GM19328 (cell line): Measurements from ENCODE around the gene QRSL1.
"Not testable (repeated sequence)": the region's sequence is repeated elsewhere in the genome, so short reads cannot be mapped to it uniquely, and the experiment has no call there.

ENCODE experiments used
- ATAC-seq: cut with Tn5 transposase; IDR thresholded peaks from one replicate; pipeline ENCODE4 v1.9.1; 2021; ENCODE audit warnings: mild to moderate bottlenecking, moderate library complexity; ENCODE audit not compliant: unreplicated experiment

QRSL1 gene

DNA sequence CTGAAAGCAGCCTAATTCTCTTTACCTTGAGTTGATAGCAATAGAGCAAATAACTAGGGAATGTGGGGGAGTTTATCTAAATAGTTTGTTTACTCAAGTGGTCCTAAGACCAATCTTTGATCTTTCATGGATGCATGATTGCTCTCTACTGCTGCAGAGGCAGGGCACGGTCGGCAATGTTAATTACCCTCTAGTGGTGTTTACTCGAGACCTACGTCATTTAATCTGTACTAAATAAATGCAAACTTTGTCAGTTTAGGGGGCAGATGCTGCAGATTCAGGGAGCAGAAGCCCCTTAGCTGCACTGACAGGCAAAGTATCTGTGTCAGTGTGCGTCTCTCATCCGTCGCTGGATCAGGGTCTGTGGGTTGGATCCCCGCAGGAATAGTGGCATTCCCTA lies 7.0 kb upstream of the QRSL1 start:
- ATAC-seq, result no peak

DNA sequence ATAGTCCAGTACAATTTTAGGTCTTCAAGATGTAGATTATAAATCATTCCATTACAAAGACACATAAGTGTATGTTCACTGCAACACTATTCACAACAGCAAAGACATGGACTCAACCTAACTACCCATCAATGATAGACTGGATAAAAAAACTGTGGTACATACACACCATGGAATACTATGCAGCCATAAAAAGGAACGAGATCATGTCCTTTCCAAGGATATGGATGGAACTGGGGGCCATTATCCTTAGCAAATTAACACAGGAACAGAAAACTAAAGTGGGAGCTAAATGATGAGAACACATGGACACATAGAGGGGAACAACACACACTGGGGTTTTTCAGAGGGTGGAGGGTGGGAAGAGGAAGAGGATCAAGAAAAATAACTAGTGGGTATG lies 6.3 kb upstream of the QRSL1 start:
- ATAC-seq, result no peak

DNA sequence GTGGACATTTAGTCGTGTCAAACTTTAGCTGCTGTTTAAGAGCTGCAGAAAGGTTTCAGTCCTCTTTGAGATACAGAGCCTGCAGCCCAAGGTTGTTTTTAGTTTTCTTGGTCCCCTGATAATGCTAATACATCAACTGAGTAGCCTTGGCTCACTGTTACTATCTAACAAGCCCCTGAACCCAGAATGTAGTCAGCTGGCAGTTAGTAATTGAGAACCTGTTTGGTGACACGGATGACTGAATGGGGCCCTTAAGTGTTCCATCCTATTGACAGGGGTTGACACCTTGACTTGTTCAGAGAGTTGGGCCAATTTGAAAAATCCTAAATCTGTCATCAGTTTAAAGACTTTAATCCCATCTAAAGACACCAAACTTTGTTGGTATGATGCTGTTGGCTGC lies 2.9 kb upstream of the QRSL1 start:
- ATAC-seq, result no peak

DNA sequence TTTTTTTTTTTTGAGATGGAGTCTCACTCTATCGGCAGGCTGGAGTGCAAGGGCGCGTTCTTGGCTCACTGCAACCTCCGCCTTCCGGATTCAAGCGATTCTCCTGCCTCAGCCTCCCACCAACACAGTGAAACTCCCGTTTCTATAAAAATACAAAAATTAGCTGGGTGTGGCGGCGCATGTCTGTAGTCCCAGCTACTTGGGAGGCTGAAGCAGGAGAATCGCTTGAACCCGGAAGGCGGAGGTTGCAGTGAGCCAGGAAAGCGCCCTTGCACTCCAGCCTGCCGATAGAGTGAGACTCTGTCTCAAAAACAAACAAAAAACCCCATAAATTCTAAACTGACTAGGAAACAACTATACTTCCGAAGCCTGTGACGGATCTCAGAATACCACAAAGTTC lies 1.6 kb upstream of the QRSL1 start:
- not testable (repeated sequence) for ATAC-seq

DNA sequence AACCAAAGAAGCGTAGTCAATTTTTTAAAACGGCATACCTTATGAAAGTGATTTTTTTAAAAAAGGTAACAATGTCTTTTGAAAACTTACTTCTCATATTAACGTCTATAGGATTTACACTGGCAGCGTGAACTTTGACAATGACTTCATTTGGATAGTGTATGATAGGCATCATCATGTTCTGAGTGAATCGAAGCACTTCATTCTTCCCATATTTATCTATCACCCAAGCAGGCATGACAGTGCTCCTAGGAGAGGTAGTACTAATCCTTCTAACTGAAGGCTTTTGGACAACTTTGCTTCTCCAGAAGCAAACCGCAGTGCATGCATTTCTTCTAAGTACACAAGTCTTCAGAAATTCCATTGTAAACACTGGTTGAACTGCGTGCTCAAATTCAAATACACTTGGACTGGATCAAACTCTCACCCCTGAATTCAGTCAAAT lies 698 bp upstream of the QRSL1 start:
- ATAC-seq, result peak; percentile 1

DNA sequence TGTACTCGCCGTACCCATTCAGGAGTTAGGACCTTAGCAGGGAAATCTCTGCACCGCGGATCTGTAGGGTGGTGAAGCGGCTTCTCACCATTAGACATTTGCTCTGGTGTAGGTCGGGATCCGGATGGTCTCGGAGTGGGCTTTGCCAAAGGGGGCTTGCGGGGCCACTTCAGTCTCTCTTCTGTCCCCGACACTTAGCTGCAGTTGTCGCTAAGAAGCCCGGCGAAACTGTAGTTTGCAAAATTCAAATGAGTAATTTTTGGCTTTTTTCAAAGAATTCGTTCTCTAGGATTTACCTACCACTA lies 433 bp downstream of the QRSL1 start:
- no peak for ATAC-seq

DNA sequence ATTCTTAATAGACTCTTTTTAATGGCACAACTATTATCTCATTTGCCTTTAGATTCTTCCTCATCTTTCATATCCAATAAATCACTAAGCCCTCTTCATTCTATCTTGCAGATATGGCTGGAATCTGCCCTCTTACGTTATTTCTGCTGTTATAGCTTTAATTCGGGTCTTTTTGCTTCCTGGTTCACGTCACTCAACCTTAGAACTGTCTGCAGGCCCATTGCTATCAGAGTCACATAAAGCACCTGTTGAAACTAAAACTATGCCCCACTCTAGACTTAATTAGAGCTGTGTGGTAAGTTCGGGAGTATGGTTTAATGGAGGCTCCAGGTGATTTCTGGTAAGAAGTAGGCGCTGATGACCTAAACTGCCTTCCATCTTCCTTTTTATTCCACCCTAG lies 988 bp downstream of the QRSL1 start:
- ATAC-seq, result no peak

DNA sequence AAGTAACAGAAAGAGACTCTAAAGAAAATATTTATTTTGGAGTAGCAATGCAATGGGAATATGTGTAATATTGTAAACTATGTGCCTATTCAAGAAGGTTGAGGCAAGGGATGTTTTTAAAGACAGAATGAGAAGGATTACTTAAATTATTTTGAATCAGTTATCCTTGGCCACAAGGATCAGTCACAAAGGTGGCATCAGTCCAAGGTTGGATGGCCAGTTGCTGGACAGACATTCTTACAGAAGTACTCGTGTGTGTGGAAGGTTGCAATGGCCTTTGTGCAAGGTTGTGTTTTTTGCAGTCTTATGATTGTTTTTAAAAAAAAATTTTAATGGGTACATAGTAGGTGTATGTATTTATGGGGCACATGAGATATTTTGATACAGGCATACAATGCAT lies 2.0 kb downstream of the QRSL1 start:
- no peak for ATAC-seq

DNA sequence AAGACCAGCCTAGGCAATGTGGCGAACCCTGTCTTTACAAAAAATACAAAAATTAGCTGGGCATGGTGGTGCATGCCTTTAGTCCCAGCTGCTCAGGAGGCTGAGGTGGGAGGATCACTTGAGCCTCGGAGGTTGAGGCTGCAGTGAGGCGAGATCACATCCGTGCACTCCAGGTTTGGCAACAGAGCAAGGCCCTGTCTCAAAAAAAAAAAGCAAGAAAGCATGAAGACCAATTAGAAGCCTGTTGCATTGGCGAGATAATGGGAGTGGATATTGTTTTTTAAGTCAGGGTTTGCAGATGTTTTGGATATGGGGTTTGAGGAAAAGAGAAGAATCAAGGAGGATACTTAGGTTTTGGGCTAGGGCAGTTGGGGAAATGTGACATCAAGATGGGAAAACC lies 5.2 kb downstream of the QRSL1 start:
- no peak for ATAC-seq

DNA sequence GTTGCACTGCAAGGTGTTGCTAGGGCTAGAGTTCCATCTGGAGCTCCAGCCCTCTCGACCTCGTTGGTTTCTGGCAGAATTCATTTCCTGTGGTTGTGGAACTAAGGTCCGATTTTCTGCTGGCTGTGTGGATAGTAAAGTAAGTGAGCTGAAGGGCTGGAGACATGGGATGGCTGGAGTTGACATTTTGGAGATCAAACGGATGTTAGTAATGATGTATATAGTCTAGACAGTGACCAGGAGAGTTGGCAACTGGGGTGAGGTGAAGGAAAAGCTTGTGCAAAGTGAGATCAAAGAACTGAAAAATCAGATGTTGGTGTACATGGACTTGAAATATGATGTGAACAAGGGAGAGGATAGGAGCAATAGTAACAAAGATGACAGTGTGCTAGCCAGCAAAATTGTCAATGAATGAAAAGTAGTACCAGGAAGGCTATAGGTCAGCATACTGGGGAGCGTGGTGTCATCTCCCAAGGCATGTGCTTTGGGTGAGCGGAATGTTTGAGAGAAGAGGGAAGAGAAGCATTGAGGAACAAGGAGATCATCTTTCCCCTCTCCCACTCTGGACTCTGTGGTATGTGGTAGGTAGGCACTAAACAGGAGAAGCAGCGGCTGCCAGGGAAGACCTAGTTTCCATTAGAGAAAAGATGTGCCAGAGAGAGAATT lies 7.8 kb downstream of the QRSL1 start:
- ATAC-seq, result peak; percentile 30

DNA sequence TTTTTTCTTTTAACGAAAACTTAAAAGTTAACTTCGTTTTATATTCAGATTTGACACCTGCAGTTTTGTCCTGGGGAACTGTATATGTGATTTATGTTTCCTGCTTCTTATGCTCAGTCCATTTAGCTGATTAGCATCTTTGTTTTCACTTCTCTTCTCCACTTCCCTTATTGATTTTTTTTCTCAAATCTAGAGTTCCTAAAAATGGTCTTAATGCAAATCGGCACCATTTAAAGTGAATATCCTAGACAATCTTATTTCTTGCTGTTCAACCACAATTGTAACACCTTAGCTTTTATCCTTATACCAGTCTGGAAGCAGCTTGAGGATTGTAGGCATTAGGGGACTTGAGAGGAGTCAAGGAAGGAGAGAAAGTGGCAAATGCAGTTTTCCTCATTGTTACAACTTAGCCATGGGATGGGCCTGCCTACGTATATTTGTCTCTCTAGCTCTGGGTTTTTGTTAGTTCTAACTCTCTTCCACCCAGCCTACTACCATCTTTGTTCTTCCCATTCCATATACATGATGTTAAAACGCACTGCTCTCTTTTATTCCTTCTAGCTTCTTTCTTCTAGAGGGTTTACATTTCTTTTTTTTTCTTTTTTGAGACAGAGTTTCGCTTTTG lies 8.5 kb downstream of the QRSL1 start:
- ATAC-seq, result peak; percentile 65

DNA sequence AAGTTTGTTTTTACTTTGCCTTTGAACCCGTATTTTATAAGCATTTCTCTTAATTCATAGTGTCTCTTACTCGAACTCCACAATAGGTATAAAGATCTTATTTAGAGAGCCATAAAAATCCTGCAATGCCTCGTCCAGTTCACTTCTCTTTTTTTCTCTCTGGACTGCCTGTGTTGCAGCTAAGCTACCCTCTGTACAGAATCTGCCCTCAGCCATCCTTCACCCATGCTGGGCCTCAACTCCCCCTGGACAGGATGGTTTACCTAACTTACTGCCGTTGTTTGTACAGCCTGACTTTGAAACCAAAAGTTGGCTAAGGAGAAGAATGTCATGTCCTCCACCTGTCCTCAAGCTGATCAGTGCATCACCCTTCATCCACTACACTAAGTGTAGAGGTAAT lies 10.4 kb downstream of the QRSL1 start:
- no peak for ATAC-seq

DNA sequence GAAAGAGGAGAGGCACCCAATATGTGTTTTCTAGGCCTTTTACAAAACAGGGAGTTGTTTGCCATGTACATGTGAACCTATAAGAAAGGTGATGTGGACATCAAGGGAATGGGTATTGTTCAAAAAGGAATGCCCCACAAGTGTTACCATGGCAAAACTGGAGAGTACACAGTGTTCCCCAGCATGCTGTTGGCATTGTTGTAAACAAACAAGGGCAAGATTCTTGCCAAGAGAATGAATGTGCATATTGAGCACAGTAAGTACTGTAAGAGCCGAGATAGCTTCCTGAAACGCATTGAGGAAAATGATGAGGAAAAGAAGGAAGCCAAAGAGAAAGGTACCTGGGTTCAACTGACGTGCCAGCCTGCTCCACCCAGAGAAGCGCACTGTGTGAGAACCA lies 13.1 kb downstream of the QRSL1 start:
- ATAC-seq, result no peak

DNA sequence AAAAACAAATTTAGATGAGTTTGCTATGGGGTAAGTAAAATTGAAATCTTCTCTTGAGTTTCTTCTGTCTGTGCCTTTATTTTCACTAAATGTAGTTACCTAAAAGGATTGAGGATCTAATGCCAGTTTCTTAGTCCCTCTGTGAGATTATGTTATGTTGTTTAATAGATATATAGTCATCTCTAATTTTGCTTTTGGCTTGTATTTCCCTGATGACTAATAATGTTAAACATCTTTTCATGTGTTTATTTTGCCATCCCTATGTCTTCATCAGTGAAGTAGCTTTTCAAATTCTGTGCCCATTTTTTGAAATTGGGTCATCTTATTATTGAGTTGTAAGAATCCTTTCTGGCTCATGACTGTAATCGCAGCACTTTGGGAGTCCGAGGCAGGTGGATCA lies 13.7 kb downstream of the QRSL1 start:
- no peak for ATAC-seq

DNA sequence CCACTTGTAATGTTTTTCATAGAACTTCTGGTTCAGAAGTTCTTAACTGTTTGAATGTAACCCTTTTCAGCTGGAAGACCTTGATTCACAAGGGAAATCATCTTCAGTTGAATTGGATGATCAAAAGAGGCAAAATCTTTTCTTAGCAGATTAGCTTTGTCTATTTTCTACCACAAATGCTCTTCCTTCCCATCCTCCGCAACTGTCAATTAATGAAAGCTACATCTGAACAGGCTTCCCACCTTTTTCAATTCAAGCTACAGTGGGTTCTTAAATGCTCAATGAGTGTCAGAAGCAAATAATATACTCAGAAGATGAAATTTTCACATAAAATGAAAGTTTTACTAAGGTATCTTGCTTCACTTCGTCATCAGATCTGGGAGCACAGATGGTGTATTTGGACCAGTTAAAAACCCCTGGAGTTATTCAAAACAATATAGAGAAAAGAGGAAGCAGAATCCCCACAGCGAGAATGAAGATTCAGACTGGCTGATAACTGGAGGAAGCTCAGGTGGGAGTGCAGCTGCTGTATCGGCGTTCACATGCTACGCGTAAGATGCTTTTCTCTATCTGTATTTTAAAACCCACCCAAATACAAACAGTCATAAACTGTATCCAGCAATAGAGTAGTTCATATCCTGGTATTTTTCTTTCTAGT lies 19.4 kb downstream of the QRSL1 start:
- ATAC-seq, result peak; percentile 76

DNA sequence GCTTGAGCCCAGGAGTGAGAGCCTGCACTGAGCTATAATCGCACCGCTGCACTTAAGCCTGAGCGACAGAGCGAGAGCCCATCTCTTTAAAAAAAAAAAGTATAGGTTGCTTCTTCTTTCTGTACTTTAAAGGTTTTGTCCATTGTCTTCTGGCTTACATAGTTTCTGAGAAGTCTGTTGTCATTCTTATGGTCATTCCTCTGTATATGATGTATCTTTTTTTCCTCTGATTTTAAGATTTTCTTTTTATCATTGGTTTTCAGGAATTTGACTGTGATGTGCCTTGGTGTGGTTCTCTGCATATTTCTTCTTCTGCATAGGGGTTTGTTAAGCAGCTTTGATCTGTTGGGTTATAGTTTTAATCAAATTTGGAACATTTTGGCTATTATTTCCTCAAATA lies 29.1 kb downstream of the QRSL1 start:
- ATAC-seq, result no peak

DNA sequence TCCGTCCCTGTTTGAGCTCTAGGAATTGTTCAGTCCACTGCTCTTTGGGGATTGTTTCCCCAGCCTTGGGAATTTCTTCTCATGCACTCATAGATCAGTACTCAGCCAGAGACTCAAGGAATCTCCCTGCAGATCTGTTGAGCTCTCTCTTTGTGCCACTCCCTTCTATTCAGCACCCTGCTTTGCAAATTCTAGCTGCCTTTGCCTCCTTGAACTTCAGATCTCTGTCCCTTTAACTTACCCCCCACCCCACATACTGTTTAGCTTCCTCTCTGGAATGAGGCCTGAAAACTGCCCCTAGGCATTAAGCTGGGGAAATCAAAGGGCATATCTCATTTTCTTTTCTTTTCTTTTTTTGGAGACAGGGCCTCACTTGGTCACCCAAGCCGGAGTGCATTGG lies 30.5 kb downstream of the QRSL1 start:
- no peak for ATAC-seq

DNA sequence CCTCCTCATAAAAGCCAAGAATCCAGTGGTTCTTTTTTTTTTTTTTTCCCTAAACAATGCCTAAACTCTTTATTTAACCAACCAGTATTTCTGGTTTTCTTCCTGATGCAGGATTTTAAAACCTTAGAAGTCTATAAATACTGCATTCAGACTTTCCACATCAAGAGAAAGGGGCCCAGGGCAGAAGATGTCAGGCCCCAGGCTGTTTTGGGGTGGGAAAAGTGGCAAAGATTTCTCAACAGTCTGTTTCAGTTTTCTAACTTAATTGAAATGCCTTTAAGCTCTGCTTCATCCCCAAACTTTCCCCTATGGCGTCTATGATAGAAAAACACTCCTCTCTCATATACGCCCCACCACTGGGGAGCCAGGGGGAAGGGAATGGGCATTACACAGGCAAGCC lies 33.1 kb downstream of the QRSL1 start:
- ATAC-seq, result no peak

DNA sequence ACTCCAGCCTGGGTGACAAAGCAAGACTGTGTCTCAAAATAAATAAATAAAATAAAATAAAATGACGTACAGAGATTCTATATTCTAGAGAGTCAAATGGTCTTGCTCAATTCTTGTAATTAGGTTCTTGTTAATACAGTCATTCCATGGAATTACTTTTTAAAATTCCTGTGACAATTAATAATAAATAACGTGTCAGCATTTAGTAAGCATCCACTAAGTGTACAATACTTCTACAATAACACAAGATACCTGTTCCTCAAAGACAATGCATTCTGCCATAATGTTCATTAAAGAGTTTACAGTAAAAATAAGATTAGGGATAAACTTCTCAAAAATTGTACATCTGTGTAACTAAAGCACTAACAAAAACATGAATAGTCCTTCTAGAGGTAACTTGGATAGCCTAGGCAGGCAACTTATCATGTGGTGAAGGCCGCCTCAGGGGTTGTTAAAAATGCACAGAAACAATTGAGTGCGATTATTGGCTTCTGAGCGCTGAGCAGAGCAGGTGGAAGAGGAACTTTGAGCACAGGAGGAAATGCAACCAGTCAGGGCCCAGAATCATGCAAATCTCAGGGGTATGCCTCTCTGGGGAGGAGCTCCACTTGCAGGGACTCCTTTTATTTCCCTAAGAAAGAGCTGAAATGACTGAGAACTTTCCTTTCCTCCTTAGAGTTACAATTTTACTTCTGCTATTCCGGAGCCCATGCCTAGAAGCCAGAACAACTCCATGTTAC lies 37.1 kb downstream of the QRSL1 start:
- peak; percentile 98 for ATAC-seq

DNA sequence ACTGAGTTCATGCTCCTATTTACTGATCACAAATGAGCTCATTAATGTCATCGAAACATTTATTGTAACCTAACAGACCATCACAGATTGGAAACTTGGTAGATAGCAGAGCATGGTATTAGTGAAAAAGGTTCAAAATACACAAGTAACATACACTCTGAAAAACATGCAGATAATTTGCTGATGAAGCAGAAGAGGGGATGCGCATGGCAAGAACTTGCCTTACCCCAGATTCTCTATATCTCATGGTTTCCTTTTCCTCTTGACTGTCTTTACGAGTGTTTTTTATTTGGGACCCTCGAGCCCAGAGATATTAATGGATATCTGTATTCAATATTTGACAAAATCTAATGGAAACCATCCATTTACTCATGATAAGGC lies 37.6 kb downstream of the QRSL1 start:
- ATAC-seq, result no peak

DNA sequence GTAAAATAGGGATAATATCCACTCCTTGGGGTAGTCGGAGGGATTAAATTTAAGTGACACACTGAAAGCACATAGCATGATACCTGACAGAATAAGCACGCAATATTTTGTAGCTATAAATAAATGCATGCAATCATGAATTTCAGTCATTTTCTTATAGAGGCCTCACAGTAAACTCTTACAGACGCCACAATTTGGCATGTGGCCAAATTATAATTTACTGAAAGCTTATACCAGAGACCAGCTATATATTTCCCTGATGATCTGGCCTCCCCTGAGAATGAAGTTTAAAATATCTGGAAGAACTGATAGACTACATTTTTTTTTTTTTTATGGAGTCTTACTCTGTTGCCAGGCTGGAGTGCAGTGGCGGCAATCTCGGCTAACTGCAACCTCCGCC lies 40.9 kb downstream of the QRSL1 start:
- ATAC-seq, result no peak

DNA sequence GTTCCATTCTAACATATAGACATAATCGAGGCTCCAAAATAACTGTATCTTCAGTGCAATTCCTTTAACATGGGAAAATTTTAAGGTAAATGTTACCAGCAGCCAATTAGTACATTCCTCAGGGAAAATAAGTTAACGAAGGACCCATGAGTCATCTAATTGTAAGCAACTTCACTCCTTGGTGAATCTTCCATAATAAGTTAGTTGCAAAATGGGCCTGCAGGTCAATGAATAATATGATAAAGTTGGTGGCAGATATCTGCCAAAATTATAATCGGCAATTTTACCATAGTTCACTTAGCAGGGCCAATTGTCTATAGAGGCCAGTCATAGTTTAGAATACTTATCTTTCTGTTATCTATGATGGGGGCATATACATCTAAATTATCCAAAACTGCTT lies 42.3 kb downstream of the QRSL1 start:
- ATAC-seq, result no peak
